Lung (tissue), 12 donors: Measurements from ENCODE around the gene ASTN1. TPM values are rescaled to one million over a fixed set of nuclear protein-coding genes. Genes with fewer than 3 reads are reported as not detected.

Source experiments
- ATAC-seq: fragments of 200-7000 bp; cut with Tn5 transposase; one replicate; pipeline ENCODE4 v1.9.1; 2020; ENCODE audit warnings: moderate number of reproducible peaks; ENCODE audit not compliant: insufficient read depth, low FRiP score
- DNase-seq, 3 donors: peaks; one replicate each; pipeline ENCODE4 v3.0.0-alpha.2; 2013 to 2017
- H3K27ac ChIP-seq, 2 donors: one replicate each; pipeline ENCODE4 v1.5.1; 2013; ENCODE audit warnings: mild to moderate bottlenecking in 2 of 2, moderate library complexity in 2 of 2, control low read depth in 1 of 2, inconsistent platforms in 1 of 2, low read depth in 1 of 2, low read length in 1 of 2
- H3K27me3 ChIP-seq, 3 donors: one replicate each; pipeline ENCODE4 v1.5.1; 2013; ENCODE audit warnings: low read length in 2 of 3; ENCODE audit not compliant: control insufficient read depth in 3 of 3, insufficient read depth in 3 of 3
- H3K36me3 ChIP-seq, 4 donors: one replicate each; pipeline ENCODE4 v1.5.1; 2013; ENCODE audit warnings: low read length in 4 of 4, mild to moderate bottlenecking in 1 of 4, moderate library complexity in 1 of 4; ENCODE audit not compliant: control insufficient read depth in 4 of 4, insufficient read depth in 4 of 4
- H3K4me1 ChIP-seq, 5 donors: one replicate each; pipeline ENCODE4 v1.5.1; 2013; ENCODE audit warnings: low read length in 5 of 5, mild to moderate bottlenecking in 2 of 5, moderate library complexity in 1 of 5; ENCODE audit not compliant: control insufficient read depth in 5 of 5, insufficient read depth in 5 of 5
- H3K4me3 ChIP-seq: one replicate; pipeline ENCODE4 v1.5.1; 2013; ENCODE audit warnings: mild to moderate bottlenecking, control low read depth, moderate library complexity
- H3K9ac ChIP-seq, 2 donors: one replicate each; pipeline ENCODE4 v1.5.1; 2013; ENCODE audit warnings: low read length in 2 of 2, control low read depth in 1 of 2; ENCODE audit not compliant: insufficient read depth in 1 of 2
- H3K9me3 ChIP-seq, 4 donors: one replicate each; pipeline ENCODE4 v1.5.1; 2013; ENCODE audit warnings: low read length in 3 of 4, mild to moderate bottlenecking in 1 of 4, moderate library complexity in 1 of 4; ENCODE audit not compliant: control insufficient read depth in 4 of 4, insufficient read depth in 3 of 4
- CTCF ChIP-seq: IDR thresholded peaks from 2 replicates; pipeline ENCODE4 v1.5.1; 2012; ENCODE audit warnings: mild to moderate bottlenecking; ENCODE audit errors: control extremely low read depth, extremely low read depth
- WGBS, 2 donors: extraction: QIAGEN DNeasy Blood & Tissue Kit; methylation state at CpG; one replicate each; pipeline ENCODE4 v1.1.7; 2013; 5-methylcytosine and 5-hydroxymethylcytosine counted together
- polyA plus RNA-seq, 2 donors: library from polyadenylated mRNA; stranded (reverse); fragments of 200-250 nt; gene quantifications; one replicate each; pipeline ENCODE4 v1.2.1, GENCODE V29; 2013
- total RNA-seq, 2 donors: library from RNA; depleted of rRNA in 1 of 2; stranded (reverse); fragments of >200 nt in 1 of 2; gene quantifications; one replicate each; pipeline ENCODE4 v1.2.1, GENCODE V29; 2014 to 2021
- donor health status: control.
- donor health status: control.
- donor health status: Bipolar disorder and iron deficiency.
- donor health status: healthy.
- donor health status: DM: yes; HTN: yes; CAD: no.

ASTN1 gene
- total and polyA plus RNA-seq, 4 donors, result 0.03 to 3.6 (median 0.08) TPM

GRCh38 chr1:176987016-176987415, 177.5 kb downstream of the ASTN1 start:
- ATAC-seq (no peak), DNase-seq (peak in 2 of 3 donors; percentile 77 to 88)
- TF ChIP-seq CTCF, result no peak
- no peaks in the 10 kb centered on the region for H3K36me3 ChIP-seq
- H3K9me3 ChIP-seq, result no peaks in the 10 kb centered on the region
- no peaks in the 10 kb centered on the region for H3K27me3 ChIP-seq
- no peak overlapping the region for H3K27ac ChIP-seq
- no peak overlapping the region for H3K9ac ChIP-seq
- H3K4me3 ChIP-seq, result no peak overlapping the region
- H3K4me1 ChIP-seq, result peaks cover 0 to 9% (median 0%) of the 10 kb centered on the region in 5 donors

GRCh38 chr1:176983731-176984130, 180.8 kb downstream of the ASTN1 start:
- no peaks in the 10 kb centered on the region for H3K27me3 ChIP-seq
- peaks cover 0 to 7% (median 0%) of the 10 kb centered on the region in 5 donors for H3K4me1 ChIP-seq
- ATAC-seq (no peak), DNase-seq (no peak)
- H3K27ac ChIP-seq, result no peak overlapping the region
- WGBS, 2 donors, result 82 to 83% methylated on average over 5 of the region's 5 CpGs
- H3K36me3 ChIP-seq, result no peaks in the 10 kb centered on the region
- TF ChIP-seq CTCF, result no peak
- H3K9me3 ChIP-seq, result no peaks in the 10 kb centered on the region
- H3K9ac ChIP-seq, result no peak overlapping the region
- no peak overlapping the region for H3K4me3 ChIP-seq

- H3K9me3 ChIP-seq, result no peaks in the 10 kb centered on the region
- no peak overlapping the region for H3K4me3 ChIP-seq
- no peak overlapping the region for H3K27ac ChIP-seq
- 89 to 90% methylated on average over 7 of the region's 7 CpGs for WGBS, 2 donors
- TF ChIP-seq CTCF, result no peak
- ATAC-seq, result no peak
- no peaks in the 10 kb centered on the region for H3K4me1 ChIP-seq
- no peaks in the 10 kb centered on the region for H3K36me3 ChIP-seq
- DNase-seq, result no peak
- H3K9ac ChIP-seq, result no peak overlapping the region
- peaks cover 0 to 4% (median 0%) of the 10 kb centered on the region in 3 donors for H3K27me3 ChIP-seq
These were observed 187.7 kb downstream of the ASTN1 start for GRCh38 chr1:176976771-176977170.

- Histone ChIP-seq H3K36me3 (no peaks in the 10 kb centered on the region), H3K27me3 (peaks cover 0 to 4% (median 0%) of the 10 kb centered on the region in 3 donors), H3K9ac (no peak overlapping the region), H3K27ac (no peak overlapping the region), H3K4me3 (no peak overlapping the region), H3K9me3 (no peaks in the 10 kb centered on the region), H3K4me1 (no peaks in the 10 kb centered on the region)
- no peak for TF ChIP-seq CTCF
- no peak for DNase-seq
- ATAC-seq, result no peak
- WGBS, 2 donors, result 59 to 60% methylated on average over 4 of the region's 4 CpGs
These were observed 188.3 kb downstream of the ASTN1 start for GRCh38 chr1:176976225-176976624.
